ENCODE results near the gene ZNF177. TPM values are rescaled to one million over a fixed set of nuclear protein-coding genes. Genes with fewer than 3 reads are reported as not detected.

Gene ZNF177
- total RNA-seq, 2 donors from 2014 or later, result 1.9 to 4.2 TPM

GRCh38 chr19:9323919-9324583, 38.8 kb upstream of the ZNF177 start, which contains the start of gene ZNF559:
ZNF559 (plus strand) TSS chr19:9324179; CDS start chr19:9338550, 14,371 bp downstream.
- peak; percentile 99 for ATAC-seq (ENCODE audit: insufficient number of reproducible peaks, low FRiP score, low read depth)
- H3K36me3 ChIP-seq, result peaks cover 7% of the 10 kb centered on the region
- TF ChIP-seq, protein P1, sequence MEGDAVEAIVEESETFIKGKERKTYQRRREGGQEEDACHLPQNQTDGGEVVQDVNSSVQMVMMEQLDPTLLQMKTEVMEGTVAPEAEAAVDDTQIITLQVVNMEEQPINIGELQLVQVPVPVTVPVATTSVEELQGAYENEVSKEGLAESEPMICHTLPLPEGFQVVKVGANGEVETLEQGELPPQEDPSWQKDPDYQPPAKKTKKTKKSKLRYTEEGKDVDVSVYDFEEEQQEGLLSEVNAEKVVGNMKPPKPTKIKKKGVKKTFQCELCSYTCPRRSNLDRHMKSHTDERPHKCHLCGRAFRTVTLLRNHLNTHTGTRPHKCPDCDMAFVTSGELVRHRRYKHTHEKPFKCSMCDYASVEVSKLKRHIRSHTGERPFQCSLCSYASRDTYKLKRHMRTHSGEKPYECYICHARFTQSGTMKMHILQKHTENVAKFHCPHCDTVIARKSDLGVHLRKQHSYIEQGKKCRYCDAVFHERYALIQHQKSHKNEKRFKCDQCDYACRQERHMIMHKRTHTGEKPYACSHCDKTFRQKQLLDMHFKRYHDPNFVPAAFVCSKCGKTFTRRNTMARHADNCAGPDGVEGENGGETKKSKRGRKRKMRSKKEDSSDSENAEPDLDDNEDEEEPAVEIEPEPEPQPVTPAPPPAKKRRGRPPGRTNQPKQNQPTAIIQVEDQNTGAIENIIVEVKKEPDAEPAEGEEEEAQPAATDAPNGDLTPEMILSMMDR (IDR thresholded peaks at IDR 0.05), result peak; percentile 0
- peak within 1 kb of the TSS; percentile 88 to 92 for H3K27ac ChIP-seq
- no peaks in the 10 kb centered on the region for H3K27me3 ChIP-seq (replicated peaks; ENCODE audit: insufficient read depth)
- peak within 1 kb of the TSS; percentile 94 for H3K4me3 ChIP-seq
- H3K4me1 ChIP-seq (ENCODE audit: control insufficient read depth in 1 of 2, low read depth in 2 of 2), result peaks cover 4 to 9% of the 10 kb centered on the region in 2 donors
- peaks cover 18% of the 10 kb centered on the region for H3K9me3 ChIP-seq
- peak; percentile 74 for DNase-seq (ENCODE audit: low spot score)

DNA sequence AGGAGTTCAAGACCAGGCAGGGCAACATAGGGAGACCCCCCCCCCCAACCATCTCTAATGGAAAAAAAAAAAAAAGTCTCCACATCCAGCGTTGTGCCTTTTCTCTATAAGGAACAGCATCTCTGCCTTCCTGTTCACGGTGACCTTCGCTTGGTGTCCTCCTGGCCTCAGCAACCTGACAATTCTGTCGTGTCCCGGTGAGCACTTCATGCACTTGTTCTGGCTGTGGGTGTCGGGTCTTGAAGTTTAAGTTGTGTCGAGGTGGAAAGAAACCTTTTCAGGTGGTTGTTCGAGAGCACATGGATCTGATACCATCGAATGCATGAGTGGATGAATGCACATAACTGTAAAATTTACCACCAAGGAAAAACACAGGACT, 38.2 kb upstream of the ZNF177 start:
- H3K9me3 ChIP-seq, result peaks cover 23% of the 10 kb centered on the region
- no peak for DNase-seq (ENCODE audit: low spot score)
- TF ChIP-seq, protein P1 (IDR thresholded peaks at IDR 0.05), result no peak
- peaks cover 10% of the 10 kb centered on the region for H3K36me3 ChIP-seq
- peak overlapping the region; percentile 94 for H3K4me3 ChIP-seq
- H3K27me3 ChIP-seq (replicated peaks; ENCODE audit: insufficient read depth), result no peaks in the 10 kb centered on the region
- H3K27ac ChIP-seq, result peak overlapping the region; percentile 88 to 92
- H3K4me1 ChIP-seq (ENCODE audit: control insufficient read depth in 1 of 2, low read depth in 2 of 2), result peaks cover 4 to 9% of the 10 kb centered on the region in 2 donors
- no peak for ATAC-seq (ENCODE audit: insufficient number of reproducible peaks, low FRiP score, low read depth)

DNA sequence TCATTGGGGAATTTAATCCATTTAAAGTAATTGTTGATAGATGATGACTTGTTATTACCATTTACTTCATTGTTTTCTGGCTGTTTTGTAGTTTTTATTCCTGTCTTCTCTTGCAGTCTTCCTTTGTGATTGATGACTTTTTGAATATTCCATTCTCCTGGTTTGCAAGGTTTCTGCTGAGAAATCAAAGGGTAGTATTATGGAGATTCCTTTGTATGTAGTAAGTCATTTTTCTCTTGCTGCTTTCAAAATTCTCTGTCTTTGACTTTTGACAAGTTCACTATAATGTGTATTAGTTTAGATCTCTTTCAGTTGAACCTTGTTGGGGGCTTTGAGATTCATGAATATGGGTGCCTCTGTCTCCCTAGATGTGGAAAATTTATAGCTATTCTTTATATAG, 32.8 kb upstream of the ZNF177 start:
- ATAC-seq (ENCODE audit: insufficient number of reproducible peaks, low FRiP score, low read depth), result no peak
- H3K27me3 ChIP-seq (replicated peaks; ENCODE audit: insufficient read depth), result no peaks in the 10 kb centered on the region
- H3K4me1 ChIP-seq (ENCODE audit: control insufficient read depth in 1 of 2, low read depth in 2 of 2), result peaks cover 0 to 3% of the 10 kb centered on the region in 2 donors
- peaks cover 76% of the 10 kb centered on the region for H3K9me3 ChIP-seq
- no peak overlapping the region for H3K4me3 ChIP-seq
- no peak for DNase-seq (ENCODE audit: low spot score)
- TF ChIP-seq, protein P1 (IDR thresholded peaks at IDR 0.05), result no peak
- no peak overlapping the region for H3K27ac ChIP-seq
- peaks cover 33% of the 10 kb centered on the region for H3K36me3 ChIP-seq

GRCh38 chr19:9342610-9343304, 20.1 kb upstream of the ZNF177 start:
- TF ChIP-seq, protein P1 (IDR thresholded peaks at IDR 0.05), result no peak
- H3K9me3 ChIP-seq, result peaks cover 94% of the 10 kb centered on the region
- no peaks in the 10 kb centered on the region for H3K4me1 ChIP-seq (ENCODE audit: control insufficient read depth in 1 of 2, low read depth in 2 of 2)
- H3K27me3 ChIP-seq (replicated peaks; ENCODE audit: insufficient read depth), result no peaks in the 10 kb centered on the region
- H3K36me3 ChIP-seq, result peaks cover 67% of the 10 kb centered on the region
- ATAC-seq (ENCODE audit: insufficient number of reproducible peaks, low FRiP score, low read depth), result no peak
- no peak overlapping the region for H3K4me3 ChIP-seq
- no peak for DNase-seq (ENCODE audit: low spot score)
- H3K27ac ChIP-seq, result no peak overlapping the region

GRCh38 chr19:9345005-9345404, 17.8 kb upstream of the ZNF177 start:
- ATAC-seq (ENCODE audit: insufficient number of reproducible peaks, low FRiP score, low read depth) (no peak), DNase-seq (ENCODE audit: low spot score) (no peak)
- TF ChIP-seq, protein P1 (IDR thresholded peaks at IDR 0.05), result no peak
- Histone ChIP-seq H3K4me3 (no peak overlapping the region), H3K9me3 (peaks cover 95% of the 10 kb centered on the region), H3K27ac (no peak overlapping the region), H3K36me3 (peaks cover 56% of the 10 kb centered on the region), H3K4me1 (ENCODE audit: control insufficient read depth in 1 of 2, low read depth in 2 of 2) (no peaks in the 10 kb centered on the region), H3K27me3 (replicated peaks; ENCODE audit: insufficient read depth) (no peaks in the 10 kb centered on the region)
